Common myeloid progenitor, CD34-positive (primary cell): ENCODE results near the gene DNAH17.

ENCODE experiments used
- CTCF ChIA-PET: fragments of 350-600 bp; sonication (Branson Sonifier 250); formaldehyde crosslinking; loops from one replicate; lab custom pipeline; 2021; ENCODE audit warnings: antibody characterized with exemption; lab: Charles Lee
- POLR2A ChIA-PET: fragments of 350-600 bp; sonication (Branson Sonifier 250); formaldehyde crosslinking; loops from one replicate; lab custom pipeline; 2021; ENCODE audit warnings: antibody characterized with exemption; lab: Charles Lee
- DNase-seq, 3 donors: peaks; one replicate each; pipeline versions ENCODE4 v3.0.0 to v3.0.0-alpha.2; 2013
- H3K27ac ChIP-seq, 2 experiments: 1 replicate in 1 of 2; 2 replicates in 1 of 2; pipeline ENCODE4 v1.7.0; 2013; ENCODE audit warnings: inconsistent platforms in 2 of 2, low read length in 2 of 2, mild to moderate bottlenecking in 2 of 2, low read depth in 1 of 2, moderate library complexity in 1 of 2; ENCODE audit not compliant: severe bottlenecking in 2 of 2, insufficient read depth in 1 of 2, poor library complexity in 1 of 2
- H3K27me3 ChIP-seq, 5 experiments: replicated peaks in 2 of 5; 1 replicate in 3 of 5; 2 replicates in 2 of 5; pipeline versions ENCODE4 v1.6.1 to v1.7.0; 2013; ENCODE audit warnings: low read length in 4 of 5, mild to moderate bottlenecking in 2 of 5, moderate library complexity in 2 of 5, inconsistent platforms in 1 of 5; ENCODE audit not compliant: insufficient read depth in 5 of 5, control insufficient read depth in 4 of 5
- H3K36me3 ChIP-seq, 4 experiments: 1 replicate in 2 of 4; 2 replicates in 2 of 4; pipeline versions ENCODE4 v1.6.1 to v1.7.0; 2013; ENCODE audit warnings: low read length in 3 of 4, control low read depth in 1 of 4, mild to moderate bottlenecking in 1 of 4; ENCODE audit not compliant: control insufficient read depth in 4 of 4, insufficient read depth in 4 of 4
- H3K4me1 ChIP-seq, 4 experiments: 1 replicate in 3 of 4; 2 replicates in 1 of 4; pipeline versions ENCODE4 v1.6.1 to v1.7.1; 2013; ENCODE audit warnings: low read length in 3 of 4, mild to moderate bottlenecking in 3 of 4, control low read depth in 1 of 4, inconsistent platforms in 1 of 4, moderate library complexity in 1 of 4; ENCODE audit not compliant: control insufficient read depth in 4 of 4, insufficient read depth in 4 of 4; ENCODE audit errors: control extremely low read depth in 1 of 4
- H3K4me3 ChIP-seq, 7 experiments: 1 replicate in 4 of 7; 2 replicates in 3 of 7; pipeline versions ENCODE4 v1.5.1 to v1.7.0; 2013; ENCODE audit warnings: mild to moderate bottlenecking in 7 of 7, low read length in 6 of 7, moderate library complexity in 6 of 7, inconsistent platforms in 2 of 7, low read depth in 2 of 7, control low read depth in 1 of 7; ENCODE audit not compliant: insufficient read depth in 4 of 7, control insufficient read depth in 1 of 7; ENCODE audit errors: extremely low read depth in 1 of 7
- H3K9me3 ChIP-seq, 5 experiments: 1 replicate in 4 of 5; 2 replicates in 1 of 5; pipeline versions ENCODE4 v1.6.1 to v1.7.1; 2013; ENCODE audit warnings: low read length in 4 of 5, mild to moderate bottlenecking in 2 of 5, inconsistent platforms in 1 of 5, low read depth in 1 of 5, moderate library complexity in 1 of 5; ENCODE audit not compliant: control insufficient read depth in 4 of 5, insufficient read depth in 2 of 5; ENCODE audit errors: control extremely low read depth in 1 of 5
- WGBS: methylation state at CpG from one replicate; pipeline ENCODE4 v1.1.5; 2013; ENCODE audit not compliant: insufficient coverage; 5-methylcytosine and 5-hydroxymethylcytosine counted together

DNAH17 gene

DNA sequence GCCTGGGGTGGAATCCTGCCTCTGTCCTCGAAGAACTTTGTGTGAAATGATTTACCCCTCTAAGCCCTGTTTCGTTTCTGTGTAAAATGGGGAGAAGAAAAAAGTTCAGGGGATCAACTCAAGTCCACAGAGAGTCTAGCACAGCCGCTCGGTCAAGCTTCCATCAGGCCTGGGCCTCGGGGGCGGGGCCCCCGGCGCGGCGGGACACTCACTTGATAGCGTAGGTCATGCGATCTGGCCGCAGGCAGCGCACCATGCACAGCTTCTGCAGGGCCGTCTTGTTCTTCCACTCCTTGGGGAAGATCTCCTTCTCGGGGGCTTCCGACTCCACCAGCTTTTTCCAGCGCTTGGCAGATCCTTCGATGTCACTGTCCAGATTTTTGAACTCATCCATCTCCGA lies 132.8 kb downstream of the DNAH17 start:
- CTCF ChIA-PET: interaction anchor here (1.2 to 2.3 kb wide), 4 partner anchors 8 to 364 kb away, joined by 3 to 6 read pairs (median 6); no protein-coding TSS in a partner anchor

DNA sequence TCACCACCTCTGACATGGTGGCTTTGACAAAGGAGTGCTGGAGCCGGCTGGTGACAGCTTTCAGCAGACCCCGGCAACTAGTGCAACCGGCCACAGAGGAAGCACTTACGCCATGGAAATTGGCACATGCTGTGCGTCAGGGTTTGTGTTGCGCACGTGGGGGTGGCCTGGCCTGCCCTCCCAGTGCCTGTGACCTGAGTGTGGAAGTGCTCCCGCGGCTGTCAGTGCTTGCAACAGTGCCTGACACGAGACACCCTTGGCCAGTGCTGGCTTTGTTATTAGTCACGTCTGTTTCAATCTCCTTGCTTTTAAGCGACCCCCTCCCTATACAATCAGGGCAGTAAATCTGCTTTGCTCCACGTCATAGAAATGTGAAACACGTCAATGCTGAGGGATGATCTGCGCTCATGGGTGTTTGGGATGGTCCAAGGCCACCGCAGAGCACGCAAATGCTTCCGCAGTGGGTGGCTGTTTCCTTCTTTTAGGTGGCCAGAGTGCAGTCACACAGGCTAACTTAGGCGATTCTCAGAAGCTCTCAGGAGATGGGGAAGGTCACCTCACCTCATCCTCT lies 134.5 kb downstream of the DNAH17 start:
- Histone ChIP-seq H3K4me1 (peaks cover 0 to 16% (median 7%) of the 10 kb centered on the region in 4 experiments), H3K4me3 (no peak overlapping the region), H3K9me3 (no peaks in the 10 kb centered on the region), H3K27ac (no peak overlapping the region), H3K27me3 (peaks cover 0 to 2% (median 0%) of the 10 kb centered on the region in 5 experiments), H3K36me3 (no peaks in the 10 kb centered on the region)
- POLR2A ChIA-PET: no interaction called here
- CTCF ChIA-PET: no interaction called here
- DNase-seq: peak; percentile 58 to 82 (median 79)
- WGBS: 52% methylated on average over 19 of the region's 19 CpGs

More for the DNA sequence above, 132.8 kb downstream of the DNAH17 start:
- Histone ChIP-seq H3K27me3 (no peaks in the 10 kb centered on the region), H3K36me3 (no peaks in the 10 kb centered on the region), H3K4me3 (no peak overlapping the region), H3K4me1 (peaks cover 0 to 16% (median 7%) of the 10 kb centered on the region in 4 experiments), H3K9me3 (no peaks in the 10 kb centered on the region), H3K27ac (no peak overlapping the region)
- POLR2A ChIA-PET: no interaction called here
- DNase-seq: no peak
- 97% methylated on average over 20 of the region's 20 CpGs for WGBS

DNA sequence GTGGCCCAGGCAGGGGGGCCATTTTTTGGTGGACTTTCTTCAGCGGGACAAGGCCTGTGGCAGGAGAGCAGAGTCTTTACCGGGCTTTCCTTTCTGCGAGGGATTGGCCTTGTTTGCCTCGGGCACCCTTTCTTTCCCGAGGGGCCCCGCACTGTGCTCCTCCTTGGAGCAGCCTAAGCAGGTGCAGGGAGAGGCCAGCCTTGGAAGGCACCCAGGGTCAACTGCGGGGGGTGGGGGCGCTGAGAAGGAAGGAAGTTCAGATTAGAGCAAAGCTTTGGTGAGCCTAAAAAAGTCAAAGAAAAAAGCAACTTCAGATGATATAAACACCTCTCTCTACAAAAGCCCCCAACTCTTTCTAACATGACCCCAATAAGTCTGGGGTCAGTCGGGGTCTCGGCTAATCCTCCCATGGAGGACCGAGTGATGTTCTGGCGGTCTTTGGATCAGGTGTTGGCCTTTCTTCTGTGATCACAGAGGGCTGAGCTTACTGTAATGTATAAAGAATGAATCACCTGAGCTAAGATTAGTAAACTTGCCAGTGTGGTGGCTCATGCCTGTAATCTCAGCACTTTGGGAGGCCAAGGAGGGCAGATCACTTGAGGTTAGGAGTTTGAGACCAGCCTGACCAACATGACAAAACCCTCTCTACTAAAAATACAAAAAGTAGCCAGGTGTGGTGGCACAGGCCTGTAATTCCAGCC lies 135.8 kb downstream of the DNAH17 start:
- Histone ChIP-seq H3K4me3 (no peak overlapping the region), H3K27me3 (peaks cover 0 to 4% (median 0%) of the 10 kb centered on the region in 5 experiments), H3K36me3 (no peaks in the 10 kb centered on the region), H3K27ac (no peak overlapping the region), H3K4me1 (peaks cover 0 to 16% (median 7%) of the 10 kb centered on the region in 4 experiments), H3K9me3 (no peaks in the 10 kb centered on the region)
- ChIA-PET POLR2A (no interaction called here), CTCF (no interaction called here)
- 45% methylated on average over 5 of the region's 12 CpGs for WGBS
- DNase-seq: no peak

DNA sequence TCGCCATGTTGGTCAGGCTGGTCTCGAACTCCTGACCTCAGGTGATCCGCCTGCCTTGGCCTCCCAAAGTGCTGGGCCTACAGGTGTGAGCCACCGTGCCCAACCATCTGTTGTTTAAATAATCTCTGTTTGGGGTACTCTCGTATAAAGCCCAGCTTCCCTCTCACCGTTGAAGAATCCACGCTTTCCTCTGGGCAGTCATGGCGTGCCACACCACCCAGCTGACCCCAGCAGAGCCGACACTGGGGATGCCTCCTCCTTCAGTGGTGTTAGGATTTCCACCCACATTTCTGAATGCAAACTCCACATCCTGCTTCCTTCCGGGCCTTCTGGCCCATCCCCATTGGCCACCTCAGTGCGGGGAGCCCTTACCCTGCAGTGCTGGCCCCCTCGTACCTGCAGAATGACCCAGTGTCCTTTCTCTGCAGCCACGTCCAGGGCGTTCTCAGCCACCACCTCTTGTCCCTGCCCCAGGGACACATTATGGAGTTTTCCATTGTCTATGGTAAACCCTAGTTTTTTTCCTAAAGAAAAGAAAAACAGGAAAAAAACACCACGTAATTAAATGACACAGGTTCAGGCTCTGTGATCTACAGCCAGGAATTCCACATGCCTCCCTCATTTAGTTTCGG lies 138.4 kb downstream of the DNAH17 start:
- Histone ChIP-seq H3K9me3 (no peaks in the 10 kb centered on the region), H3K4me1 (peaks cover 0 to 16% (median 7%) of the 10 kb centered on the region in 4 experiments), H3K27me3 (peaks cover 0 to 4% (median 0%) of the 10 kb centered on the region in 5 experiments), H3K27ac (no peak overlapping the region), H3K4me3 (no peak overlapping the region), H3K36me3 (no peaks in the 10 kb centered on the region)
- CTCF ChIA-PET: no interaction called here
- peak in 2 of 3 donors; percentile 33 to 66 for DNase-seq
- 93% methylated on average over 15 of the region's 16 CpGs for whole genome bisulfite sequencing
- POLR2A ChIA-PET: no interaction called here

DNA sequence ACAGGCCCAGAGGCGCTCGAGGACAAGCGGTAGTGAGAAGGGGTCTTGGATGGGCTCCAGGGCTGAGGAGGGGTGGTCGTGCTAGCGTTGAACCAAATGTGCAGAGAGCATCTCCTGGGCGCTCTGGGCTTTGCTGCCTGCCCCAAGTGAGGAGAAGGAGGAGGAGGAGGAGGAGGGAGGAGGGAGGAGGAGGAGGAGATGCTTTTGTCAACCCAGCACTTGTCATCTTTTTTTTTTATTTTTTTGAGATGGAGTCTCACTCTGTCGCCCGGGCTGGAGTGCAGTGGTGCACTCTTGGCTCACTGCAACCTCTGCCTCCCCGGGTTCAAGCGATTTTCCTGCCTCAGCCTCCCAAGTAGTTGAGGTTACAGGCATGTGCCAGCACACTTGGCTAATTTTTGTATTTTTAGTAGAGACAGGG lies 138.9 kb downstream of the DNAH17 start:
- DNase-seq: peak in 2 of 3 donors; percentile 71 to 81
- H3K4me1 ChIP-seq: peaks cover 0 to 16% (median 7%) of the 10 kb centered on the region in 4 experiments
- no peaks in the 10 kb centered on the region for H3K9me3 ChIP-seq
- H3K36me3 ChIP-seq: no peaks in the 10 kb centered on the region
- H3K27me3 ChIP-seq: peaks cover 0 to 4% (median 0%) of the 10 kb centered on the region in 5 experiments
- CTCF ChIA-PET: no interaction called here
- 100% methylated on average over 4 of the region's 10 CpGs for WGBS
- POLR2A ChIA-PET: no interaction called here
- H3K4me3 ChIP-seq: no peak overlapping the region
- H3K27ac ChIP-seq: no peak overlapping the region

DNA sequence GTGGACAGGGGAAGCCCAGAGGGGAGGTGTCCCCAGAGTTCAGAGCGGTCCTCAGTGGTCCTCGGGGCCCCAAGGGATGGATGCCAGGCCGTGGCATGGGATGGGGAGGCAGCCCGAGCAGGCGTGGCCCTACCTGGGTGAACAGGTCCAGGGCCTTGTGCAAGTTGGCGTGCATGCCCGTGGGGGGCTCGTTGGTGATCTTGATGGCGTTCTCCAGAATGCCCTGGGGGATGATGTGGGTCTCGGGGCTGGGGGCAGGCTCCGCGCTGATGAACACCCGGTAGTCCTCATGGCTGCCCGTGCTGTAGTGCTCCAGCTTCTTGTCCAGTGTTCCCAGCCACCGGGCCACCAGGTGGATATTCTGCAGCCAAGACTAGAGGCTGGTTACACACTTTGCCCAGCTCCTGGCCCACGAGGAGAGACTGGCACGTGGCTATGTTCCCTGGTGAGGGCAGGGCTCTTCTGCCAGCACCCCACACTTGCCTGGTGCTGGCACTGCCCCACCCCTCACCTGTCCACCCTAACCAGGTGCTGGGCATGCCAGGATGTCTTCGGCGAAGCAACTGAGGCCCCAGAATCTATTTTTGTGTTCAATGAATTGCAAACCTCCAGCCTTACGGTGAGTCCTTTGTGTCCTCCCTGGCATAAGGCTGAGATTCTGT lies 139.6 kb downstream of the DNAH17 start:
- Histone ChIP-seq H3K4me3 (no peak overlapping the region), H3K4me1 (peaks cover 0 to 10% (median 3%) of the 10 kb centered on the region in 4 experiments), H3K27ac (no peak overlapping the region), H3K27me3 (peaks cover 0 to 4% (median 0%) of the 10 kb centered on the region in 5 experiments), H3K36me3 (no peaks in the 10 kb centered on the region), H3K9me3 (no peaks in the 10 kb centered on the region)
- ChIA-PET CTCF (no interaction called here), POLR2A (no interaction called here)
- no peak for DNase-seq
- 97% methylated on average over 15 of the region's 20 CpGs for WGBS
